Breast epithelium (tissue), 4 donors: ENCODE measurements around the gene SLC6A1. TPM values are rescaled to one million over a fixed set of nuclear protein-coding genes. Genes with fewer than 3 reads are reported as not detected.

Source experiments
- DNase-seq, 2 donors: peaks; one replicate each; pipeline ENCODE4 v3.0.0-alpha.2; 2019; ENCODE audit warnings: low spot score in 2 of 2
- H3K27ac ChIP-seq, 2 donors: fragments of 200-600 bp; sonication (generic) in 1 of 2; one replicate each; pipeline ENCODE4 v1.5.1; 2016 to 2019; ENCODE audit warnings: mild to moderate bottlenecking in 1 of 2
- H3K27me3 ChIP-seq, 2 donors: fragments of 200-600 bp; sonication (generic) in 1 of 2; one replicate each; pipeline versions ENCODE4 v1.5.1 to v1.6.0; 2017 to 2019; ENCODE audit warnings: control low read depth in 1 of 2, mild to moderate bottlenecking in 1 of 2
- H3K36me3 ChIP-seq: fragments of 200-600 bp; one replicate; pipeline ENCODE4 v1.5.1; 2019
- H3K4me1 ChIP-seq, 2 donors: fragments of 200-600 bp; sonication (generic); one replicate each; pipeline ENCODE4 v1.5.1; 2016 to 2019; ENCODE audit warnings: control low read depth in 1 of 2
- H3K4me3 ChIP-seq, 3 donors: fragments of 200-600 bp; sonication (generic); 1 replicate in 2 of 3; 2 replicates in 1 of 3; pipeline ENCODE4 v1.5.1; 2016 to 2019; ENCODE audit warnings: mild to moderate bottlenecking in 3 of 3, moderate library complexity in 2 of 3
- H3K9me3 ChIP-seq, 2 donors: fragments of 200-600 bp; sonication (generic) in 1 of 2; one replicate each; pipeline ENCODE4 v1.5.1; 2016 to 2019; ENCODE audit warnings: control low read depth in 1 of 2
- POLR2A ChIP-seq: fragments of 450-650 bp; IDR thresholded peaks from one replicate; pipeline ENCODE4 v1.6.1; 2016; ENCODE audit warnings: antibody characterized with exemption, mild to moderate bottlenecking, moderate library complexity
- POLR2AphosphoS5 ChIP-seq, 3 donors: sonication (generic); formaldehyde crosslinking; IDR thresholded peaks; one replicate each; pipeline ENCODE4 v1.6.1; 2017; ENCODE audit warnings: antibody characterized with exemption in 3 of 3
- intact Hi-C: fragments of 100-400 bp; cut with DNase I; formaldehyde crosslinking; loops from one replicate; pipeline ENCODE4 v1.15.1; 2023; ENCODE audit warnings: low total_unique reads
- total RNA-seq, 3 donors: library from RNA; depleted of rRNA; stranded (reverse); fragments of >200 nt; gene quantifications; one replicate each; pipeline ENCODE4 v1.1.0, GENCODE V29; 2016
- TF ChIP-seq, protein P1 (sequence below), 3 donors: fragments of 450-650 bp; IDR thresholded peaks; one replicate each; pipeline ENCODE4 v1.5.1; 2016 to 2017; ENCODE audit warnings: antibody characterized with exemption in 3 of 3, mild to moderate bottlenecking in 3 of 3, moderate library complexity in 3 of 3

The SLC6A1 gene
- total RNA-seq, 3 donors from 2014 or later = under 0.01 to 0.32 (median 0.29) TPM

DNA sequence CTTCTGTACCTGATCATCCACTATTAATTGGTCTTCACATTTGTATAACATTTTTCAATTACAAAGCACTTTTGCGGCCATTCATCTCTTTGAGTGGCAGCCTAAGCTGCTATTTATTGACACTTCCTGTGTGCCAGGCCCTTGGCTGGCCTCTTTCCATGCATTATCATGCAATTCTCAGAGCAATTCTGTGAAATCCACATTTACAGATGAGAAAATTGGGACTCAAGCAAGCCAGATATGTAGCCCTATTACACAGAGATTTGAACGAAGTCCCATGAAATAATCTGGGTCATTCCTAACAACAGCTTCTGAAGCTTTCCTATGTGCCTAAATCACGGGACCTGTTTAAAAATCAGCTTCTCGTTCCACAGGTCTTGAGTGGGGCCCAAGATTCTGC, 17.4 kb downstream of the SLC6A1 start:
- Histone ChIP-seq H3K27ac (no peak overlapping the region), H3K4me1 (no peaks in the 10 kb centered on the region), H3K4me3 (no peak overlapping the region), H3K36me3 (no peaks in the 10 kb centered on the region), H3K9me3 (no peaks in the 10 kb centered on the region), H3K27me3 (no peaks in the 10 kb centered on the region)
- intact Hi-C loops = loop anchor here (5.0 kb wide), 1 partner anchor 368 kb away; no protein-coding TSS in a partner anchor
- TF ChIP-seq, protein P1, sequence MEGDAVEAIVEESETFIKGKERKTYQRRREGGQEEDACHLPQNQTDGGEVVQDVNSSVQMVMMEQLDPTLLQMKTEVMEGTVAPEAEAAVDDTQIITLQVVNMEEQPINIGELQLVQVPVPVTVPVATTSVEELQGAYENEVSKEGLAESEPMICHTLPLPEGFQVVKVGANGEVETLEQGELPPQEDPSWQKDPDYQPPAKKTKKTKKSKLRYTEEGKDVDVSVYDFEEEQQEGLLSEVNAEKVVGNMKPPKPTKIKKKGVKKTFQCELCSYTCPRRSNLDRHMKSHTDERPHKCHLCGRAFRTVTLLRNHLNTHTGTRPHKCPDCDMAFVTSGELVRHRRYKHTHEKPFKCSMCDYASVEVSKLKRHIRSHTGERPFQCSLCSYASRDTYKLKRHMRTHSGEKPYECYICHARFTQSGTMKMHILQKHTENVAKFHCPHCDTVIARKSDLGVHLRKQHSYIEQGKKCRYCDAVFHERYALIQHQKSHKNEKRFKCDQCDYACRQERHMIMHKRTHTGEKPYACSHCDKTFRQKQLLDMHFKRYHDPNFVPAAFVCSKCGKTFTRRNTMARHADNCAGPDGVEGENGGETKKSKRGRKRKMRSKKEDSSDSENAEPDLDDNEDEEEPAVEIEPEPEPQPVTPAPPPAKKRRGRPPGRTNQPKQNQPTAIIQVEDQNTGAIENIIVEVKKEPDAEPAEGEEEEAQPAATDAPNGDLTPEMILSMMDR (IDR thresholded peaks at IDR 0.05) = no peak
- TF ChIP-seq POLR2A (no peak), POLR2AphosphoS5 (IDR thresholded peaks at IDR 0.05) (no peak)
- no peak for DNase-seq

DNA sequence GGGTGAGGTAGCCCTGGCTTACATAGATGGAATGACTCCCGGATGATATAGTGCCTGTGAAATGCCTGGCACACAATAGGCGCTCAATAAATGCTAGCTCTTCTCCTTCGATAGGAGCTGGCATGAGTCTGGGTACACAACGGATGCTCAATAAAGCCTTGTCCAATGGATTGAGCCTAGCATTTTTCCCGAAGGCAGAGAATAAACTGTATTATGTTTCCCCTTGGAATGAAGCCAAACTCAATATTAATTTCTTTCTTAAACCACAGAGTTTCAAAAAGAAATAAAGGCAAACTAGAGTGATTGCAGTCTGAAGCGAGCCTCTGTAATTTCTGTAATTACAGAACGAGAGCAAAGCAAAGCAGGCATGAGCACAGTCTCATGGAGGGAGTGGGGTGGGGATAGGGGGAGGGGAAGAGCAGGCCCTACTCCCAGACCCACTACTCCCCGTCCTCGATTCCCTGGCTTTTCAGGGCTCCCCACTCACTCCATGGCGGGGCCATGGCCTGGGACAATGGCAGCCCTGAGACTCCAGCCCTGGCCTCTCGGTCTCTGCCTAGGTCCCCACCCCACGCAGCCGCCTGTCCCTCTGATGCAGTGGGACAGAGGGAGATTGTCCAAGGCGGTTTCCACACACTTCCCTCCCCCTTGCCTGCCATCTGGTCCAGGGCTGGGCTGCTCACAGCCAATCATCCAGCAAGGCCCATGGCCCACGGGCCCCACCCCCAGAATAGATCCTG, 18.0 kb downstream of the SLC6A1 start:
- Histone ChIP-seq H3K27me3 (peaks cover 0 to 4% of the 10 kb centered on the region in 2 donors), H3K9me3 (no peaks in the 10 kb centered on the region), H3K4me1 (no peaks in the 10 kb centered on the region), H3K36me3 (no peaks in the 10 kb centered on the region), H3K27ac (no peak overlapping the region), H3K4me3 (no peak overlapping the region)
- DNase-seq = no peak
- TF ChIP-seq, protein P1 (IDR thresholded peaks at IDR 0.05) = no peak
- intact Hi-C loops = loop anchor here (5.0 kb wide), 1 partner anchor 368 kb away; no protein-coding TSS in a partner anchor

GRCh38 chr3:11014253-11014652, 21.7 kb downstream of the SLC6A1 start:
- peaks cover 0 to 6% of the 10 kb centered on the region in 2 donors for H3K27me3 ChIP-seq
- no peak for TF ChIP-seq POLR2A
- TF ChIP-seq, protein P1 (IDR thresholded peaks at IDR 0.05) = no peak
- TF ChIP-seq POLR2AphosphoS5 (IDR thresholded peaks at IDR 0.05) = no peak
- no peak overlapping the region for H3K27ac ChIP-seq
- intact Hi-C loops = loop anchor here (5.0 kb wide), 1 partner anchor 372 kb away; no protein-coding TSS in a partner anchor
- H3K36me3 ChIP-seq = no peaks in the 10 kb centered on the region
- no peaks in the 10 kb centered on the region for H3K9me3 ChIP-seq
- H3K4me3 ChIP-seq = no peak overlapping the region
- no peak for DNase-seq
- H3K4me1 ChIP-seq = no peaks in the 10 kb centered on the region

- no peak for TF ChIP-seq POLR2AphosphoS5 (IDR thresholded peaks at IDR 0.05)
- TF ChIP-seq, protein P1 (IDR thresholded peaks at IDR 0.05) = no peak
- no peak for TF ChIP-seq POLR2A
- H3K4me1 ChIP-seq = no peaks in the 10 kb centered on the region
- H3K27ac ChIP-seq = no peak overlapping the region
- no peaks in the 10 kb centered on the region for H3K9me3 ChIP-seq
- peaks cover 0 to 6% of the 10 kb centered on the region in 2 donors for H3K27me3 ChIP-seq
- H3K4me3 ChIP-seq = no peak overlapping the region
- no peak for DNase-seq
- H3K36me3 ChIP-seq = no peaks in the 10 kb centered on the region
- intact Hi-C loops = loop anchor here (5.0 kb wide), 1 partner anchor 372 kb away; no protein-coding TSS in a partner anchor
Observed at GRCh38 chr3:11014752-11015151, 22.2 kb downstream of the SLC6A1 start.

DNA sequence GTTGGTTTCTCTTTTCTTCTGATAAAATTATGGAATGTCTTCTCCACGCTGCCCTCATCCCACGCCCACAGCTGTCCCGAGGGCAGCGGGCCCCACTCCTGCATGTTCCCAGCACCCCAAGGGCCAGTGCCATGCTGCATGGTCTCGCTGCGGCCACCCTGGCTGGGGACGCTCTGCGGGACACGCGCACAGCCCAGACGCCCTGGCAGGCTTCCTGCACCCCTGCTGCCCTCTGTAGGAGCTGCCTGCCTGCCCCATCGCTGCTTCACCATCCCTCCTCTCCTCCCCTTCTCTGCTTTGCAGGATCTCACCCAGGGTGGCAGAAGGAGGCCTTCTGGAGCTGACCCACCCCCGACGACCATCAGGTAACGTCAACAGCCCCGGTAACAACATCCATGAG, 22.8 kb downstream of the SLC6A1 start:
- DNase-seq = no peak
- no peaks in the 10 kb centered on the region for H3K4me1 ChIP-seq
- H3K27ac ChIP-seq = no peak overlapping the region
- peaks cover 0 to 6% of the 10 kb centered on the region in 2 donors for H3K27me3 ChIP-seq
- H3K4me3 ChIP-seq = no peak overlapping the region
- intact Hi-C loops = no loop called here
- H3K9me3 ChIP-seq = no peaks in the 10 kb centered on the region
- no peak for TF ChIP-seq POLR2AphosphoS5 (IDR thresholded peaks at IDR 0.05)
- TF ChIP-seq POLR2A = no peak
- TF ChIP-seq, protein P1 (IDR thresholded peaks at IDR 0.05) = no peak
- H3K36me3 ChIP-seq = no peaks in the 10 kb centered on the region
